Lower leg skin (tissue), 4 donors: ENCODE data around the gene ACKR3. TPM values are rescaled to one million over a fixed set of nuclear protein-coding genes. Genes with fewer than 3 reads are reported as not detected.

Experiments
- DNase-seq, 2 donors: peaks; one replicate each; pipeline ENCODE4 v3.0.0-alpha.2; 2019; ENCODE audit warnings: low spot score in 2 of 2
- H3K4me3 ChIP-seq: fragments of 200-600 bp; sonication (generic); 2 replicates; pipeline ENCODE4 v1.5.1; 2017; ENCODE audit warnings: mild to moderate bottlenecking, low read depth; ENCODE audit not compliant: poor library complexity, severe bottlenecking
- POLR2A ChIP-seq, 2 donors: fragments of 450-650 bp; IDR thresholded peaks; one replicate each; pipeline ENCODE4 v1.6.1; 2016 to 2017; ENCODE audit warnings: antibody characterized with exemption in 2 of 2, mild to moderate bottlenecking in 1 of 2, moderate library complexity in 1 of 2
- WGBS, 2 donors: methylation state at CpG; one replicate each; pipeline ENCODE4 v1.1.5; 2018; 5-methylcytosine and 5-hydroxymethylcytosine counted together
- intact Hi-C: fragments of 100-400 bp; cut with DNase I; formaldehyde crosslinking; loops from one replicate; pipeline ENCODE4 v1.15.0; 2023; ENCODE audit warnings: low total_unique reads
- total RNA-seq, 4 donors: library from RNA; depleted of rRNA; stranded (reverse); fragments of >200 nt; gene quantifications; one replicate each; pipeline ENCODE4 v1.1.0, GENCODE V29; 2016
- TF ChIP-seq, protein P1 (sequence below), 3 donors: fragments of 450-650 bp; IDR thresholded peaks; one replicate each; pipeline ENCODE4 v1.5.1; 2016; ENCODE audit warnings: antibody characterized with exemption in 3 of 3, mild to moderate bottlenecking in 3 of 3, moderate library complexity in 2 of 3

Gene ACKR3
- total RNA-seq, 4 donors from 2014 or later, result 6.7 to 25.0 (median 16.7) TPM

DNA sequence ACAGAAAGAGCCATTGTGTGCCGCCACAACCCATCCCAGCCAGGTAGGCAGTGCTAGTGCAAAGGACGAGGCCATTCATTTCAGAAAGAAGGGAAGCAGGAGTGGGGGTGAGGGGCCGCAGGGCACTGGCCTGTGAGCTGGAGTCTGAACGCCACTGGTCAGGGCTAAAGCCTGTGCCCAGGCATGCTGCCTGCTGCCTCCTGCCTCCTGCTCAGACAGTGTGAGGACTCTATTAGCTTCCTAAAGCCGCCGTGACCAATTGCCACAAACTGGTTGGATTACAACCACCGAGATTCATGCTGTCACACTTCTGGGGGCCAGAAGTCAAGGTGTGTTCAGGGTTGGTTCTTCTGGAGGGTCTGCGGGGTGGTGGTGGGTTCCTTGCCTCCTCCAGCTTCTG lies 21.2 kb downstream of the ACKR3 start:
- no peak overlapping the region for H3K4me3 ChIP-seq
- WGBS, 2 donors, result 93 to 97% methylated on average over 8 of the region's 8 CpGs
- DNase-seq, result no peak
- TF ChIP-seq, protein P1, sequence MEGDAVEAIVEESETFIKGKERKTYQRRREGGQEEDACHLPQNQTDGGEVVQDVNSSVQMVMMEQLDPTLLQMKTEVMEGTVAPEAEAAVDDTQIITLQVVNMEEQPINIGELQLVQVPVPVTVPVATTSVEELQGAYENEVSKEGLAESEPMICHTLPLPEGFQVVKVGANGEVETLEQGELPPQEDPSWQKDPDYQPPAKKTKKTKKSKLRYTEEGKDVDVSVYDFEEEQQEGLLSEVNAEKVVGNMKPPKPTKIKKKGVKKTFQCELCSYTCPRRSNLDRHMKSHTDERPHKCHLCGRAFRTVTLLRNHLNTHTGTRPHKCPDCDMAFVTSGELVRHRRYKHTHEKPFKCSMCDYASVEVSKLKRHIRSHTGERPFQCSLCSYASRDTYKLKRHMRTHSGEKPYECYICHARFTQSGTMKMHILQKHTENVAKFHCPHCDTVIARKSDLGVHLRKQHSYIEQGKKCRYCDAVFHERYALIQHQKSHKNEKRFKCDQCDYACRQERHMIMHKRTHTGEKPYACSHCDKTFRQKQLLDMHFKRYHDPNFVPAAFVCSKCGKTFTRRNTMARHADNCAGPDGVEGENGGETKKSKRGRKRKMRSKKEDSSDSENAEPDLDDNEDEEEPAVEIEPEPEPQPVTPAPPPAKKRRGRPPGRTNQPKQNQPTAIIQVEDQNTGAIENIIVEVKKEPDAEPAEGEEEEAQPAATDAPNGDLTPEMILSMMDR (IDR thresholded peaks at IDR 0.05), result no peak
- no peak for TF ChIP-seq POLR2A (IDR thresholded peaks at IDR 0.05)
- intact Hi-C loops, result no loop called here

GRCh38 chr2:236592821-236593220 lies 23.2 kb downstream of the ACKR3 start:
- H3K4me3 ChIP-seq, result no peak overlapping the region
- DNase-seq, result no peak
- 84 to 89% methylated on average over 14 of the region's 14 CpGs for WGBS, 2 donors
- intact Hi-C loops, result no loop called here
- TF ChIP-seq POLR2A (IDR thresholded peaks at IDR 0.05), result no peak

DNA sequence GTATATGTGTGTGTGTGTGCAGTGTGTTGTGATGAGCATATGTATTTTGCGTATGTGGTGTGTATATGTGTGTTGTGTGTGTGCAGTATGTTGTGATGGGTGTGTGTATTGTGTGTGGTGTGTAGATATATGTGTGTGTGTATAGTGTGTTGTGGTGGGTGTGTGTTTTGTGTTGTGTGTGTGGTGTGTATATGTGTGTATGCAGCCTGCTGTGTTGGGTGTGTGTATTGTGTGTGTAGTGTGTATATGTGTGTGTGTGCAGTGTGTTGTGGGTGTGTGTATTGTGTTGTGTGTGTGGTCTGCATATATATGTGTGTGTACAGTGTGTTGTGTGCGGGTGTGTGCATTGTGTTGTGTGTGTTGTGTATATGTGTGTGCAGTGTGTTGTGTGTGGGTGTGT lies 23.9 kb downstream of the ACKR3 start:
- 94 to 98% methylated on average over 2 of the region's 2 CpGs for WGBS, 2 donors
- intact Hi-C loops, result no loop called here
- TF ChIP-seq, protein P1 (IDR thresholded peaks at IDR 0.05), result no peak
- no peak for TF ChIP-seq POLR2A (IDR thresholded peaks at IDR 0.05)
- no peak overlapping the region for H3K4me3 ChIP-seq
- DNase-seq, result no peak

DNA sequence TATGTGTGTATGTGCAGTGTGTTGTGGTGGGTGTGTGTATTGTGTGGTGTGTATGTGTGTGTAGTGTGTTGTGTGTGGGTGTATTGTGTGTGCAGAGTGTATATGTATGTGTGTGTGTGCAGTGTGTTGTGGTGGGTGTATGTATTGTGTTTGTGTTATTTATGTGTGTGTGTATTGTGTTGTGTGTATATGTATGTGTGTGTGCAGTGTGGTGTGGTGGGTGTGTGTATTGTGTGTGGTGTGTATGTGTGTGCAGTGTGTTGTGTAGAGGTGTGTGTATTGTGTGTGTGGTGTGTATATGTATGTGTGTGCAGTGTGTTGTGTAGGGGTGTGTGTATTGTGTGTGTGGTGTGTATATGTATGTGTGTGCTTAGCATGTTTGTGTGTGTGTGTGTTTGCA lies 24.3 kb downstream of the ACKR3 start:
- intact Hi-C loops, result no loop called here
- TF ChIP-seq POLR2A (IDR thresholded peaks at IDR 0.05), result no peak
- TF ChIP-seq, protein P1 (IDR thresholded peaks at IDR 0.05), result no peak
- H3K4me3 ChIP-seq, result no peak overlapping the region
- no peak for DNase-seq

DNA sequence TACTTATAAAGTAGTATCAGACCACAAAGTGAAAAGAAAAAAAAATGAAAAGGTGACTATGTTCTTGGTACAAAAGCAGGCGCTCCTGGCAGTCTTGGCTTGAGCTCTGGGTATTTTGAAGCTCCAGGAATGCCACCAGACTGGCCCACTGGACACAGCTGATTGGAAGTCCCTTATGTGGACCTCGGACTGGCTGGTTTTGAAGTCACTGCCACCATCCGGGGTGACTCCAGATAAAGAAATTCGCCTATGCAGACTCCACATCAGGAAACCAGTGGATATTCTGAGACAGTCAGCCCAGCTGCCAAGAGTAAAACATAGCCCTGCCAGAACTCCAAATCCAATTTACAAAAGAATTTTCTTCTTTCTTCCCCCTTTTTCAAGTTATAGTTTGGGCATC lies 28.0 kb downstream of the ACKR3 start:
- no peak for DNase-seq
- WGBS, 2 donors, result 75 to 82% methylated on average over 4 of the region's 4 CpGs
- H3K4me3 ChIP-seq, result no peak overlapping the region
- intact Hi-C loops, result no loop called here
- TF ChIP-seq, protein P1 (IDR thresholded peaks at IDR 0.05), result no peak
- no peak for TF ChIP-seq POLR2A (IDR thresholded peaks at IDR 0.05)

- TF ChIP-seq, protein P1 (IDR thresholded peaks at IDR 0.05), result no peak
- TF ChIP-seq POLR2A (IDR thresholded peaks at IDR 0.05), result no peak
- no peak overlapping the region for H3K4me3 ChIP-seq
- 92 to 93% methylated on average over 5 of the region's 5 CpGs for WGBS, 2 donors
- no peak for DNase-seq
- intact Hi-C loops, result no loop called here
These were observed 29.4 kb downstream of the ACKR3 start for GRCh38 chr2:236599059-236599458.
